ENCODE results near the gene EAPP.
"Not testable (repeated sequence)": the region's sequence is repeated elsewhere in the genome, so short reads cannot be mapped to it uniquely, and the experiment has no call there.

EAPP gene, protein sequence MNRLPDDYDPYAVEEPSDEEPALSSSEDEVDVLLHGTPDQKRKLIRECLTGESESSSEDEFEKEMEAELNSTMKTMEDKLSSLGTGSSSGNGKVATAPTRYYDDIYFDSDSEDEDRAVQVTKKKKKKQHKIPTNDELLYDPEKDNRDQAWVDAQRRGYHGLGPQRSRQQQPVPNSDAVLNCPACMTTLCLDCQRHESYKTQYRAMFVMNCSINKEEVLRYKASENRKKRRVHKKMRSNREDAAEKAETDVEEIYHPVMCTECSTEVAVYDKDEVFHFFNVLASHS

DNA sequence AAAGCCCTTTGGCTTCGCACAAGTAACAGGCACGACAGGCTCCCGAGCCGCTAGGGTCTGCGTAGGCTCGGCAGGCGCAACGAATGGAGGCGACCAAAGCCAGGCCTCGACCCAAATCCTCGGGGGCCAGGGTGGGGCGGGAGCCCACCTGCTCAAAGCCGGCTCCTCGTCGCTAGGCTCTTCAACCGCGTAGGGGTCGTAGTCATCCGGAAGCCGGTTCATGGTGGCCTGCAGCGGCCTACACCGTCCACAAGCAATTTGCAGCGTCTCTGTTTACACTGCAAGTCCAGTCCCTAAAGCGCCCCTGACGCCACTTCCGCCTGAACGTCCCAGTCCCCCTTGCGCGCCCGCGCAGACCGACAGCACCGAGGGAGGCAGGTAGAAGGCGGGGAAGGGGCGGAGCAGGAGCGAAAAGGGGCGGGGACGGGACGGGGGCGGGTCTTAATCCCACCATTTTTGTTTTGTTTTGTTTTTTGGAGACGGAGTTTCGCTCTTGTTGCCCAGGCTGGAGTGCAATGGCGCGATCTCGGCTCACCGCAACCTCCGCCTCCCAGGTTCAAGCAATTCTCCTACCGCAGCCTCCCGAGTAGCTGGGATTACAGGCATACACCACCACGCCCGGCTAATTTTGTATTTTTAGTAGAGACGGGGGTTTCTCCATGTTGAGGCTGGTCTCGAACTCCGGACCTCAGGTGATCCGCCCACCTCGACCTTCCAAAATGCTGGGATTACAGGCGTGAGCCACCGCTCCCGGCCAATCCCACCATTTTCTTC lies at the start of gene EAPP:
Gene EAPP (minus strand): TSS at position 295 of the 774 bp plus-strand sequence. CDS start 73 bp downstream, at position 222.
- DNase-seq: no peak

DNA sequence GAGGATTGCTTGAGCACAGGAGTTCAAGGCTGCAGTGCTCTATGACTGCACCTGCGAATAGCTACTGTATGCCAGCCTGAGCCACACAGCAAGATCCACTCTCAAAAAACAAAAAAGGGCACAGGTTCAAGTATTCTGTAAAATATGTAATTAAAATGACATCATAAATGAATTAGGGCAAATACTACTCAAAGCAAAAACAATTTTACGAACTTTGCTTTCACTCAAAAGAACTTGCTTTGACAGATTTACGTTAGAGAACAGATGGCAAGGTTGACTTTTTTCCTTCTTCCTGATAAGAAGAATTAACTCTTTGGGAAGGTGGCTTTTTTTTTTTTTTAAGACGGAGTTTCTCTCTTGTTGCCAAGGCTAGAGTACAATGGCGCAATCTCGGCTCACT lies 44.0 kb upstream of the EAPP start:
- DNase-seq: no peak

DNA sequence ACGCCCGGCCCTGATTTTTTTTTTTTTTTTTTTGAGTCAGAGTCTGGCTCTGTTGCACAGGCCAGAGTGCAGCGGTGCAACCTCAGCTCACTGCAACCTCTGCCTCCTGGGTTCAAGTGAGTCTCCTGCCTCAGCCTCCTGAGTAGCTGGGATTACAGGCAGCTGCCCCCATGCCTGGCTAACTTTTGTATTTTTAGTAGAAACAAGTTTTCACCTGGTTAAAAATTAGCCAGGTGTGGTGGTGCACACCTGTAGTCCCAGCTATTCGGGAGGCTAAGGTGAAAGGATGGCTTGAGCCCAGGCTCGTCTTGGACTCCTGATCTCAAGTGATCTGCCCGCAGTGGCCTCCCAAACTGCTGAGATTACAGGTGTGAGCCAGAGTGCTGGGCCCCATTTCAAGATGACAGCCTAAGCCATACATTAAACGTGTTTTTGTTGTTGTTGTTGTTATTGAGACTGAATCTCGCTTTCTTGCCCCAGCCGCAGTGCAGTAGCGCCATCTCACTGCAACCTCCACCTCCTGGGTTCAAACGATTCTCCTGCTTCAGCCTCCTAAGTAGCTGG lies 42.7 kb upstream of the EAPP start:
- DNase-seq: no peak

DNA sequence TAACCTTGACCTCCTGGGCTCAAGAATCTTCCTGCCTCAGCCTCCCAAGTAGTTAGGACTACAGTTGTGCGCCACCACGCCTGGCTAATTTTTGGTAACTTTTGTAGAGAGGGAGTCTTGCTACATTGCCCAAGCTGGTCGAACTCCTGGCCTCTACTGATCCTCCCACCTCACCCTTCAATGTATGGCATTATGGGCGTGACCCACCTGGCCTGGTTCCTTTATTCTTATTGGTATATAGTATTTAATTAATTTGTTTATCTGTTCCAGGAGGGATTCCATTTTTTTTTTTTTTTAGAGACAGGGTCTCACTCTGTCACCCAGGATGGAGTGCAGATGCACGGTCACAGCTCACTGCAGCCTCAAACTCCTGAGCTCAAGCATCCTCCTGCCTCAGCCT lies 40.9 kb upstream of the EAPP start:
- no peak for DNase-seq

DNA sequence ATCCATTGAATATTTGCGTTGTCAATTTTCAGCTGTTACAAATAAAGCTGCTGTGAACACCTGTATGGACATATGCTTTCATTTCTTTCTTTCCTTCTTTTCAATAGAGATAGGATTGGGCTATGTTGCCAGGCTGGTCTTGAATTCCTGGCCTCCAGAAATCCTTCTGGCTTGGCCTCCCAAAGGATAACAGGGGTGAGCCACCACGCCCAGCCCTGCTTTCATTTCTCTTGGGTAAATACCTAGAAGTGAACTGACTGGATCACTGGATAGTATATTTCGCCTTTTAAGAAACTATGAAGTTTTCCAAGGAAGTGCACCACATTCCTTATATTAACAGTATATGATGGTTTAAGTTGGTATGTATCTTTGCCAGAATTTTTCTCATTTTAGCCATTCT lies 32.3 kb upstream of the EAPP start:
- DNase-seq: no peak

DNA sequence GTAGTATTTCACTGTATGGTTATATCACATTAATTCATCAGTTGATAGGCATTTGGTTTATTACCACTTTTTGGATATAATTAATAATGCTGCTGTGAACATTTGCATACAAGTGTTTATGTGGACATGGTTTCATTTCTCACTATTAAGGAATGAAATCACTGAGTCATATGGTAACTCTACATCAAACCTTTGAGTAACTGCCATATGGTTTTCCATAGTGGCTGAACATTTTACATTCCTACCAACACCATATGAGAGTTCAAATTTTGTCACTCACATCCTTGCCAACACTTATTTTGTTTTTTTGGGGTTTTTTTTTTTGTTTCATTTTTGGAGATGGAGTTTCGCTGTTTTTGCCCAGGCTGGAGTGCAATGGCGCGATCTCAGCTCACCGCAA lies 30.2 kb upstream of the EAPP start:
- no peak for DNase-seq

- DNase-seq: no peak
Measured at GRCh38 chr14:34568803-34569202, 29.3 kb upstream of the EAPP start.

DNA sequence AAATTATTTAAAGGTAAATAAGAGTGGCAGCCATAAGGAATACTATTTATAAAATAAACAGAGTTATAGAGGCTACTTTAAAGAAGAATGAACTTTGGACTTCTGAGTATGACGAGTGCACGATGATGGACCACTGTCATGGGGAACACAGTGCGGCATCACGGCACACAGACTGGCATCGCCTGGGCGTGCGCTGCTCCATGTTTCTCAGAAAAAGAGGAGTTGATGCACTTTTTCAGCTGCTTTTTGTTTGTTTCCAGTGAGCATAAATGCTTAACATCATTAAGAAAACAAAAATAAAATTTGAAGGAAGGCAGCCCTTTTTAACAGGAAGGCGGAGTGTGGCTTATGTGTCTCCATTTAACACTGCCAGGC lies 23.3 kb upstream of the EAPP start:
- no peak for DNase-seq

- DNase-seq: not testable (repeated sequence)
Measured at GRCh38 chr14:34562037-34562775, 22.7 kb upstream of the EAPP start.

DNA sequence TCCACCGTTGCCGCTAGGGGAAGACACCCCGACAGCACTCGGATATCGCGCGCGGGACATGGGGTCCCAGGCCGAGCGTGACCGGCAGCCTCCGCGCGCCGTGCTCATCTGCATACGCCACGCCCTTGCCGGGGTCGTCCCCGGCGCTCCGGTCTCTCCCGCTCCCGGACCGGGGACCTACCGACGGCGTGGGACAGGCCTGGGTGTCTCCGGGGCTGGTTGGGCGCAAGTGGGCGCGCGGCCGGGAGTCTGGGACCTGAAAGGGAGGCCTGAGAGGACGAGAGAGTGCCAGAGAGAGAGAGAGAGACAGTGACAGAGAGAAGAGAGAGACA lies 17.0 kb upstream of the EAPP start:
- not testable (repeated sequence) for DNase-seq

DNA sequence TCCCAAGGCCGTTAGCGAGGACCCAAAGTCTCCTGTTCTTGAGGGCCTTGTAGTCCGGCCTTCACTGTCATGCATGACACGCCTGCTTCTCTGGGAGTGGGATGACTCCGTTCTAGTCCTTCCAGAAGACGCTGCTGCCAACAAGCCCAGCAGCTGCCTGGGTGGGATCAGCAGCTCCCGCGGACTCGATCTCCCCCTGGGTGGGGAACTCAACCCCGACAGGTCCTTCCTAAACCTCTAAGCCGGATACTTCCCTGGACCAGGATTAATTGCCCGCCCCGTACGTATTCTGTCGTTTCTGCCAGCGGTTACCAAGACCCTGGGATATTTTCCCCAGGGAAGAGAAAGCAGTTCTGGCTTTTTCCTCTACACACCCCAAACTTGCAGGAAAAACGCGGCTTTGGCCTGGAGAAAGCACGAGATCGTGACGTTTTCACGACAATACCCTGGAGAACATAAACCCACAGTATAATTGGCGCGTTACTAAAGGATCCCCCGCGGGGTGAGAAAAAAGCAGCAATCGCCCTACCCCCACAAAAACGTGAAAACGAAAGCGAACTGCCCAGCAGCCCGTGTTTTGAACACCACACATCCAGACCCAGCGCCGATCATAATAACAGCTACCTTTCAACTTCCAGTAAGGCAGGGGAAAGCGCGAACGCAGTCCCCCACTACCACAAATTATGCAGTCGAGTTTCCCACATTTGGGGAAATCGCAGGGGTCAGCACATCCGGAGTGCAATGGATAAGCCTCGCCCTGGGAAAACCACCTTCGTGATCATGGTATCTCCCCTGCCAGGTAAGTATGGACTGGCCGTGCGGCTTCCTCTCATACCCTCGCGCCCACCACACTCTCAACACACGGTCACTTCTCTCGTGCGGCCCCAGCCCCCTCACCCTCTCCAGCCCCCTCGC lies 16.3 kb upstream of the EAPP start:
- not testable (repeated sequence) for DNase-seq

DNA sequence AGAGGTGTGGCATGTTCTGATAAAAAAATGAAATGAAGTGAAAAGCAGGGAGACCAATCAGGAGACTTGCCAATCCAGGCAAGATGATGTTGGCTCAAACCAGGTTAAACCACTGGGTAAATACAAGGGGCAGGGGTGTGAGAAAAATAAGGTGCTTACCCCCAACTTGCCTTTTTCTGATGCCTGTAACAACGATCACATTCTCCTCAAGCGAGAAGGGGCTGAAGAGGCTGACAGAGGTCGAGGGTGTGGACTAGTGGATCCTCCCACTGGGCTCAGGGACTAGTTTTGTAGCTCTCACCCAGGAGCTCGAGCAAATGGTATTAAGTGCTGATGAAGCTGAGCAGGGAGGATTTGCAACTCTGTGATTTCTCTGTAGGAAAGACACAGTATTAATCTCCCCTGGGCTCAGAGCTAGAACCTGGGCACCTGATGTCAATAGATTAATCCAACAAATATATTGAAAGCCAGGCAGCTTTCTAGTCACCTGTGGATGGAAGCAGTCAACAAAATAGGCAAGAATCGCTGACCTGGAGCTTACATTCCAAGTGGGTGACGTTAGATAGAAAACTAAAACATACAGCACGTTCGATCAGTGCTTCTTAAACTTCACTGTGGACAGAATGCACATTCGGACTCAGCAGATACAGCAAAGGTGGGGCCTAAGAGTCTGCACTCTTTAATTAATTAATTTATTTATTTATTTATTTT lies 15.2 kb upstream of the EAPP start:
- DNase-seq: no peak

DNA sequence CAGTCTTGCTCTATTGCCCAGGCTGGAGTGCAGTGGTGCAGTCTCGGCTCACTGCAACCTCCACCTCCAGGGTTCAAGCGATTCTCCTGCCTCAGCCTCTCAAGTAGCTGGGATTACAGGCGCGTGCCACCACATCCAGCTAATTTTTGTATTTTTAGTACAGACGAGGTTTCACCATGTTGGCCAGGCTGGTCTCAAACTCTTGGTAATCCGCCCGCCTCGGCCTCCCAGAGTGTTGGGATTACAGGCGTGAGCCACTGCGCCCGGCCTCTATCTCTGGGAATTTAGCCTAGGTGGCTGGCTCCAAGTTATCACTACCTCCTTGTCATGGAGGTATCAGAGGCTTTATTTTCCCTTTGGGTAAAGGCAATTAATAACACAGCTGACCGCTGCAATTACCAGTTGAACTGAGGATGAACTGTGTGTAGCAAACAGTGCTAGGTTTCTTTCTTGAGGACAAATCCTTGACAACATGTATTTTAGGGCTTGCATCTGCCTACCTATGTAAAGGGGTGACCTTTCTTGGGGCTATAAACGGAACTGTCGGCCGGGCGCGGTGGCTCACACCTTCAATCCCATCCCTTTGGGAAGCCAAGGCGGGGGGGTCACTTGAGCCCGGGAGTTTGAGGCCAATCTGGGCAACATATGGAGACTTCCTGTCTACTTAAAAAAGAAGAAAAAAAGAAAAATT lies 9.9 kb upstream of the EAPP start:
- DNase-seq: not testable (repeated sequence)

GRCh38 chr14:34548472-34548981 lies 9.0 kb upstream of the EAPP start:
- DNase-seq: no peak

- not testable (repeated sequence) for DNase-seq
Measured at GRCh38 chr14:34547136-34547520, 7.6 kb upstream of the EAPP start.

- DNase-seq: not testable (repeated sequence)
Measured at GRCh38 chr14:34546272-34547135, 7.0 kb upstream of the EAPP start.

- not testable (repeated sequence) for DNase-seq
Measured at GRCh38 chr14:34540181-34541059, 919 bp upstream of the EAPP start.

GRCh38 chr14:34538871-34539406 lies 562 bp downstream of the EAPP start:
- no peak for DNase-seq

DNA sequence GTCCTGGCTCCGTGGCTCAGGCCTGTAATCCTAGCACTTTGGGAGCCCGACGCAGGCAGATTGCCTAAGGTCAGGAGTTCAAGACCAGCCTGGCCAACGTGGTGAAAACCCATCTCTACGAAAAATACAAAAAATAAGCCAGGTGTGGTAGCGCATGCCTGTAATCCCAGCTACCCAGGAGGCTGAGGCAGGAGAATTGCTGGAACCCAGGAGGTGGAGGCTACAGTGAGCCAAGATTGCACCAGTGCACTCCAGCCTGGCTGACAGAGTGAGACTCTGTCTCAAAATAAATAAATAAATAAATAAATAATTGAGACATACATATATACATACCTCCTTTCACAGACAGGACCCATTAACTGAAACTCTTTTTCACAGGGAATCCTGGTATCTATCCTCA lies 1.4 kb downstream of the EAPP start:
- not testable (repeated sequence) for DNase-seq

Data from MV-4-11 (cell line).